GM13977 (cell line): ENCODE measurements around the gene KCNIP1.

ENCODE experiments used
- DNase-seq: peaks from one replicate; pipeline ENCODE4 v3.0.0; 2012; ENCODE audit warnings: low spot score
- in situ Hi-C: fragments of 300-500 bp; cut with MboI; formaldehyde crosslinking; loops from one replicate; pipeline ENCODE4 v1.12.0; 2022; ENCODE audit warnings: low sequenced_read_pairs, low pct_unique_long_range_greater_than_20kb, mixed read lengths, inconsistent platforms; ENCODE audit not compliant: unreplicated experiment
- TF ChIP-seq, protein P1 (sequence below): IDR thresholded peaks from 2 replicates; pipeline ENCODE4 v1.5.1; 2012; ENCODE audit warnings: mild to moderate bottlenecking, control low read depth; ENCODE audit not compliant: insufficient read depth; ENCODE audit errors: extremely low read depth, missing control alignments

The KCNIP1 gene

GRCh38 chr5:170704417-170705192, 200.8 kb downstream of the KCNIP1 start:
- DNase-seq = no peak
- TF ChIP-seq, protein P1, sequence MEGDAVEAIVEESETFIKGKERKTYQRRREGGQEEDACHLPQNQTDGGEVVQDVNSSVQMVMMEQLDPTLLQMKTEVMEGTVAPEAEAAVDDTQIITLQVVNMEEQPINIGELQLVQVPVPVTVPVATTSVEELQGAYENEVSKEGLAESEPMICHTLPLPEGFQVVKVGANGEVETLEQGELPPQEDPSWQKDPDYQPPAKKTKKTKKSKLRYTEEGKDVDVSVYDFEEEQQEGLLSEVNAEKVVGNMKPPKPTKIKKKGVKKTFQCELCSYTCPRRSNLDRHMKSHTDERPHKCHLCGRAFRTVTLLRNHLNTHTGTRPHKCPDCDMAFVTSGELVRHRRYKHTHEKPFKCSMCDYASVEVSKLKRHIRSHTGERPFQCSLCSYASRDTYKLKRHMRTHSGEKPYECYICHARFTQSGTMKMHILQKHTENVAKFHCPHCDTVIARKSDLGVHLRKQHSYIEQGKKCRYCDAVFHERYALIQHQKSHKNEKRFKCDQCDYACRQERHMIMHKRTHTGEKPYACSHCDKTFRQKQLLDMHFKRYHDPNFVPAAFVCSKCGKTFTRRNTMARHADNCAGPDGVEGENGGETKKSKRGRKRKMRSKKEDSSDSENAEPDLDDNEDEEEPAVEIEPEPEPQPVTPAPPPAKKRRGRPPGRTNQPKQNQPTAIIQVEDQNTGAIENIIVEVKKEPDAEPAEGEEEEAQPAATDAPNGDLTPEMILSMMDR = no peak
- in situ Hi-C loops = no loop called here

- in situ Hi-C loops = no loop called here
- no peak for DNase-seq
- TF ChIP-seq, protein P1 = no peak
Measured at GRCh38 chr5:170709640-170710039, 205.8 kb downstream of the KCNIP1 start.

GRCh38 chr5:170711300-170711699, 207.5 kb downstream of the KCNIP1 start:
- in situ Hi-C loops = no loop called here
- TF ChIP-seq, protein P1 = no peak

GRCh38 chr5:170715141-170715540, 211.3 kb downstream of the KCNIP1 start:
- in situ Hi-C loops = no loop called here
- DNase-seq = no peak
- TF ChIP-seq, protein P1 = no peak

More at GRCh38 chr5:170711300-170711699, 207.5 kb downstream of the KCNIP1 start:
- DNase-seq = no peak

- TF ChIP-seq, protein P1 = no peak
- no peak for DNase-seq
Measured at GRCh38 chr5:170716396-170716795, 212.6 kb downstream of the KCNIP1 start.

DNA sequence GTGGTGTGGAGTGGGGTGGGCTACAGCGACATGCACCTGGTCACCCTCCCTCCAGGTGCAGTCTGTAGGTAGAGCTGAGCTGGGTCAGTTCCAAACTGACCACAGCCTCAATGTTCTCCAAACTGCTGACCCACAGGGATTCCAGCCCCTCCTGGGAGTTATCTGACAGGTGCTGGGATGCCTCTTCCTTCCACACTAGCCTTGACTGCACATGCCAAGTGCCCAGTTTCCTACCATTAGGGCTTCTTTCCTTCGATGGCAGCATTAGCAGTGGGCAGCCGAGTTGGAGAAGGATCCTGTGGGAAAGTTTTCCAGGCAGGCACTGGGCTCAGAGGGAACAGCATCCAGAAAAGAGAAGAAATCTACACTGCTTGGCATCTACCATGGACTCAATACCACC, 215.7 kb downstream of the KCNIP1 start:
- in situ Hi-C loops = no loop called here
- TF ChIP-seq, protein P1 = no peak
- DNase-seq = no peak

More at GRCh38 chr5:170716396-170716795, 212.6 kb downstream of the KCNIP1 start:
- in situ Hi-C loops = no loop called here
